Eye (tissue), 1 donor: ENCODE data around the gene SSBP2.
"Not testable (repeated sequence)": the region's sequence is repeated elsewhere in the genome, so short reads cannot be mapped to it uniquely, and the experiment has no call there.

Experiments used
- DNase-seq: peaks from one replicate; pipeline ENCODE4 v3.0.0-alpha.2; 2015

The SSBP2 gene

DNA sequence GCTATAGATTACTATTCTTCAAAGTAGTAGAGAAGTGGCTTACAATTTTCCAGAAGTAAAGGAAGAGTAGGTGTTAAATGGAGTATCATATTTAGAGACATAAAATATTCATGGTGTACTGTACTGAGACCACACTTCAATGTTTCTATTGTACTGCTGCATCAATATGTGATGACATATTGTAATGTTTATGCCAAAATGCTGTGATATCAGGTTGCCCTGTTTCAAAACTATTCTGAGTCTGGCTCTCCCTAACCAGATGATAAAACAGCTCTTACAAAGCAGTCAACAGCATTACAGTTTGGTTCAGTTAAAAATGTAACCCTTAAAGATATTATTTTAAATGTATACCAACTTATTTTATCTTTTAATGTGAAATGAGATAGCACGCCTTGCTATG lies 326.2 kb downstream of the SSBP2 start:
- DNase-seq: no peak

DNA sequence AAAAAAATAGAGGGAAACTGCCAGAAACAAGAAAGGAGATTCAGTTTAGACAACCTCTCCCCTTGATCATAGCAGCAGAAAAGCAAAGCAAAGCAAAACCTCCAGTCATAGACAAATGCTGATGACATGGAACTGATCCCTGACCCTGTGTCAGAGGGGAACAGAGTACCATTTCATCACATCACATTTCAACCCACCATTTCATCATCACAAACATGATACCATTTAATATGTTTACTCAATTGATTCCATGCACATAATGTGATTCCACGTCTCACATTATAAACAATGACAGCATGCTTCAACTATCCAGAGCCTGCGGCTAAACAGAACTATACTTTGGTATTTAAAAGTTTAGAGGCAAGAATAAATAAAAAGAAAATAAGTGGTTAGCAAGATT lies 328.2 kb downstream of the SSBP2 start:
- DNase-seq: peak; percentile 41

DNA sequence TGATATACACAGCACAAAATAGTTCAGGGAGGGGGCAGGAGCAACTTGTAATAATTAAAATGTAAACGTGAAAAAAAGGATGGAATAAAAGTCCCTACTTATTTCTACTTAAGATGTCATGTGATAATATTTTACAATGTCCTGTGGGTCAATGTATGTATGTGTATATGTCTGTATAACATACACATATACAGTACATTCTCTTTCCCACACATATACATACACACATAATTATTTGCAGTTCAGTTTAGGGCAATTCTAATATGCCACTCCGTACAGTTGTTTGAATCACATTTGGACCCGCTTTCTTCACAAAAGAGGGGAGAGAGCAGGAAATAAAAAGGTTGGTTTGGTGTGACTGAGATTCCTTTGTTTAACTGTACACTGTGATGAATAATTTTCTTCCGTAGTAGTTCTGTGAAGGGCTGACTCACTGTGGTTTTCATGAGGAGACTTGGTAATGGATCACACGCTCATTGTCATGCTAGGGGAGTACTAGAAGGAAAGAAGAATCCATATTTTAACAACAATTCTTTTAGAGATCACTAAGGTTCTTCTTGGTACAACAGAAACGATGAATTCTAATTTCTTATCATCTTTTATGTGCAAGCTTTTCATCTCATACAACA lies 330.7 kb downstream of the SSBP2 start:
- DNase-seq: no peak

DNA sequence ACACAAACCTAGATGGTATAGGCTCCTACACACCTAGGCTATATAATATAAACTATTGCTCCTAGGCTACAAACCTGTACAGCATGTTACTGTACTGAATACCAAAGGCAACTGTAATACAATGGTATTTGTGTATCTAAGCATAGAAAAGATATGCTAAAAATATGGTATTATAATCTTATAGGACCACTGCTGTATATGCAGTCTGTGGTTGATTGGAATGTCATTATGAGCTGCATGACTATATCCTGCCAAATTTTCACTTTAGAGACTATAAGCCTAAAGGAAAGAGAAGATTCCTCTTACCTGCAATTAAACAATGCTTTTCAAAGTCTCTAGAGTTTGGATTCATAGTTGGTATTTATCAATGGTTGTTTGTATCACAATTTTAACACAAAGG lies 332.3 kb downstream of the SSBP2 start:
- DNase-seq: no peak

DNA sequence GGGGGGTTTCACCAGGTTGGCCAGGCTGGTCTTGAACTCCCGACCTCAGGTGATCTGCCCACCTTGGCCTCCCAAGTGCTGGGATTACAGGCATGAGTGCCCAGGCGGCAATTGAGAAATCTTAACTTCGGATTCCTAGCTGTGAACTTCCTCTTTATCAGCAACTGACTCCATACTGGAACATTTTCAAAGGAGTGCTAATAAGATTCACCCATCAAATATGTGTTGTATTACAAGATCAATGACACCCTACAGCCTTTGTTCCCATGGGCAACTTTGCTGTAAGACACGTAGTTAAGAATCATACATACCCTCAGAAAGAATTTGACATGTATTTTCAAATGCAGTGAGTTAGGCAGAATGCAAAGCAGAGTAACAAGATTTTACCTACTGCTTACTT lies 333.8 kb downstream of the SSBP2 start:
- DNase-seq: no peak

DNA sequence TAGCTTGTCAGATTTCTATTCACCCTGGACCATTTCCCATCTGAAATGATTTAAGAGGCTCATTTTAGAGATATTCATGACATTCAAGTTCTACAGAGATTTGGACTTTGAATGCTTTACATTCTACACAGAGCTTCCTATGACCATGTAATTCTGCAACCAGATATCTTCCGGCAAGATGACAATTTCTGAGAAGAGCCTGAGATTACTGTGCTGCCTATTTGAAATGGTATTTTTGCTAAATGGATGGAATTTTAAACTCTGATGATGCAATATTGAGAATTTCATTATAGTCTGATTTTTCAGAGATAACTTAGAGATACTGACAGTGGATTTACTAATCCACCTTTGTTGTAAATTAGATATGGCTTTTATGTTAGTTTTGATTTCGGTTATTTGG lies 341.0 kb downstream of the SSBP2 start:
- DNase-seq: no peak

DNA sequence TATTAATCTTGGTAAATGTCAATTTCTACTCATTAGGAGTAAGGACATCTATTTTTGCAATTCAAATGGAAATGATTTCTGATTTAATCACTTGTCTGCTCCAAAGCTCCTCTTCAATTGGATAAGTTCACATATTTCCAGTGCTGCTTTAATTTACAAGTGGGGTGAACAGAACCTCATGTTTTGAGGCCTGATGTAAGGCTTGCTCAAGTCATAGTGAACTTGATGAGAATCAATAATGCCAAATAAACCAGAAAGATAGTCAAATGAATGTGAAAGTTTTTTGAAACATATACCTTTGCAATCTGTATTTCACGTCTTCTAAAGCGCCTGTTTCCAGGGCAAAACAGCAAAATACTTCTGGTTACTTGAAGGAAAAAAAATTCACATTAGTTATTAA lies 341.5 kb downstream of the SSBP2 start:
- no peak for DNase-seq

DNA sequence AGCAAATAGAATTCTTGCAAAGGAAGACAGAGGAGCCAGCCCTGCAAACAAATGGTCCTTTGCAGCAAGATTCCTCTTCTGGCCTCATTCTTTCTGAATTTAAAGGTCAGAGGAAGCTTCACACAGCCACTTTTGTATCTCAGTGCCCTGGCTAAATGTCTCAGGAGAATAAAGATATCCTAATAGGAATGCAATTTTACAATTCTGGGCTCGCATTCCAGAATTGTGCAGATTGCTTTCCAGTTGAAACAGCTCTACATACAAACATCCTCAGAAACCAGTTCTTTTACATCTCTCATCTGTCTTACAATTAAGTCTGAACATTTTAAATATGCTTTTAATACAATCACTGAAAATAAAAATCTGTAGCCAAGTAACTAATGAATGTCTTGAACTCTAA lies 342.4 kb downstream of the SSBP2 start:
- no peak for DNase-seq

DNA sequence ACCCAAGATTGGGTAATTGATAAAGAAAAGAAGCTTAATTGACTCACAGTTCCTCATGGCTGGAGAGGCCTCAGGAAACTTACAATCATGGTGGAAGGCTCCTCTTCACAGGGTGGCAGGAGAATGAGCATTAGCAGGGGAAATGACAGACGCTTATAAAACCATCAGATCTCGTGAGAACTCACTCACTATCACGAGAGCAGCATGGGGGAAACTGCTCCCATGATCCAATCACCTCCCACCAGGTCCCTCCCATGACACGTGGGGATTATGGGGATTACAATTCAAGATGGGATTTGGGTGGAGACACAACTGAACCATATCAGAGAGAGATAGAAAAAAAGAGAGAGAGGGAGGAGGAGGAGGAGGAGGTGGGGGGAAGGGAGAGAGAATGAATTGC lies 343.1 kb downstream of the SSBP2 start:
- not testable (repeated sequence) for DNase-seq

DNA sequence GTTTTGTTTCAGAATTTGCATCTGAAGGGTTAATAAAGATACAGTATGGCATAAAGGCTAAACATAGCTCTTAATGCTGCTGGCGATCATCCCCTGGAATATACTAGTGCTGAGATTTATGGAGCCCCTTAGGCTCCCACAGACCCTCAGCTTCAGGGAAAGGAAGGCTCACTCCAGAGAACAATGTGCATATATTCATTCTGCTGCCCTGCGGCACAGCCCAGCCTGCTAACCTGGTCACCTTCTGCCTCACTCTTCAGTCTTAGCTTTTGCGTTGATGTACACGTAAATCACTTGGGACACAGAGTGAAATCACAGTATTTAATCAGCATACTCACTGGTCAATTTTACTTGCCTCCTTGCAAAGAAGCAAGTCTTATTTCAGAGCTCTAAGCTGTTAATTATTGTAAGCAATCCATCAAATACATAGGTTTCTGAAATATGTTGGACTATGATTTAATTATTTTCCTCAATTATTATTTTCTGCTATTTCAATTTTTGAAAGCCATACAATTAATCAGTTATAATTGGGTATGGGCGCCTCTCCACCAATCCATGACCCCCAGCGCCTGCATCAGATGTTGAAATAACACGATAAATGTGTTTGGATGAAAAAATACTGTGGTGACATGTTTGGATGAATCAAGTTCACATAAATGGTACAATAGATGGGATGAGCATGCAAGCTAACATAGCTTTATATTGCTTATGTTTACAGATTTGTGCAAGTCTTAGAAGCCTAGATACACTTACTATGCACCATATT lies 345.6 kb downstream of the SSBP2 start:
- DNase-seq: no peak

DNA sequence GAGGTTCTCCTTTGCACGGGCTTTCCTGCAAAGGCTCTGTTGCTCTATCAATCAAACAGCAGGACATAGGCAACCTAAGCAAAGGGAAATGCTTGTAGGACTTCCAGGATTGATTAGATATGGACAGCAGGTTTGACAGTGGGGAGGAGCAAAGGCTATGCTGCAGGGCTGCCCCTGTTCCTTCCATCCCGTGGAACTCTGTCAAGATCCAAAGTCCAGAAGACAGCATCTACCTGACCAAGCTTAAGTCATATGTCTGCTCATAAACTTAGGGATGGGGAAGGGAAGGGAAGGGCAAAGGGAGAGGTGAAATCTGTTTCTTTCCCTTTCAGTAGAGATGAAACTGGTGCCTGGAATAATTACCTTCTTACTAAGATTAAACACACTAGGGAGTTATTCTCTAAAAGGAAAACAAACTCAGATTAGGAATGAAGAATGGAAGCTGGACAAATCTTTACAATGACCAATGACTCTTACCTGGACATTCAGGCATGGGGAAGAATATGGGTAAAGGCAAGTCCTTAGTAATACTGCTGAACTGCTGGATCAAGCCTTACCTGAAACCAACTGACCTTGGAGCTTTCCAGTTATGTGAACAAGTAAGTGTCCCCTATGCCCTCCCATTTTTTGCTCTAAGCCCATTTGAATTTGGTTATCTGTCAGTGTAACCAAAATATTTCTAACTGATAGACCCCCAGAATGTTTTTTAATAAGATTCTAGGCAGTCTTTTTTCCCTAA lies 348.5 kb downstream of the SSBP2 start:
- no peak for DNase-seq

DNA sequence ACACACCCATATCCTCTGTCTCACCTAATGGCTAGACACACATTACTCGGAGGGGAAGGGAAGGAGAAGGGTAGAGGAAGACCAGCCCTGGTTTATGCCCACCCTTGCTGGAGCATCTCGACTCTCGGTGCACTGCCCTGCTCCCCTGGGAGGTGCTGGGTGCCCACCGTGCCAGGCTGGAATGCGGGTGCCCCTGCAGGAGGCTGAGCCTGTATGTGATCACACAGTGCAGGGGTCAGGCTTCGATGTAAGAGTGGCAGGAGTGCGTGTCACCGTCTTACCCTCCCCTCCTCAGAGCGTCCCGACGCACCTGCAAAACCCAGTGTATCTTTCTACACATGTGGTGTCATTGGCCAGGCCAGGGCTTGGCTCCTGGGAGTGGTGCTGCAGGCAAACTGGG lies 349.6 kb downstream of the SSBP2 start:
- no peak for DNase-seq

DNA sequence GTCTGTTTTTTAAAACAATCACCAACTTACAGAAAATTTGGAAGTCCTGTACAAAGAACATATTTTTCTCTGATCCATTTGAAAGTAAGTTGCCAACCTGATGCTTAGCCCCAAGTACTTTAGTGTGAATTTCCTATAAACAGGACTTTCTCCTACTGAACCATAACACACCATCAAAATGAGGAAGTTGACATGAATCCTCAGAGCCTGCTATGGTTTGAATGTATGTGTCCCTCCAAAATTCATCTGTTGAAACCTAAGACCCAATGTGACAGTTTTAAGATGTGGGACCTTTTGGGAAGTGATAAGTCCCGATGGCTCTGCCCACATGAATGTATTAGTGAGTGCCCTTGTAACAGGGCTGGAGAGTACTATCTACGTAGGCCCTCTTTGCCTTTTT lies 350.5 kb downstream of the SSBP2 start:
- no peak for DNase-seq

DNA sequence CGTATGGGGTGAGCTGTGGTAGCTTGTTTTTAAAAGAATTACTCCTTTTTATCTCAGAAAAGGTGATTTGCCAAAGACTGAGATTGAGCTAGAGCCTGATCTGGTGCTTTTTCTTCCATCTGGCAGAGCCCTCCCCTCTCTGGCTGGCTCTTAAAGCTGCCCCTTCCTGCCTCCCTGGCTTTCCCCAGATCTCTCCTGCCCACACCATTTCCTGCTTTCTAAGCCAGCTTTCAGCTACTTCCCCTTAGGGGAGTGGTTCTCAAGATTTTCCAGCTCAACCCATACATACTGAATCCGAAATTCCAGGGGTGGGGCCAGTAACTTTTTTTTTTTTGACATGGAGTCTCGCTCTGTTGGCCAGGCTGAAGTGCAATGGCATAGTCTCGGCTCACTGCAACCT lies 352.2 kb downstream of the SSBP2 start:
- no peak for DNase-seq

DNA sequence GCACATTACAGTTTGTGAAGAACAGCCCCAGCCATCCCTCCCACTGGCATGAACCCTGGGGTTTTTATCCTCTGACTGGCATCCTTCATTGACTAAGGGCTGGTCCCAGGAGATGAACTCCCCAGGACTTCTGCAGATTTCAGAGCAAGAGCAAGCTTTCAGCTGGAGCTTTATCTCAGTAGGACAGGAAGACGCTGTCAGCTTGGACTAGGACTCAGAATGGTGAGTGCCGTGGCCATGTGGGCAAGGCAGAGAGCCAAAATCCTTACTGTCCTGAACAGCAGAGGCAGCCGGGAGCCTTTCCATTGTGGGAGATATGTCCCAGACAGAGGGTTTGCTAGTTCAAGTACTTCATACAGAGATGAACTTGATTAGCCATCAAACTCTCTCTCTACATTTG lies 353.7 kb downstream of the SSBP2 start:
- DNase-seq: no peak

DNA sequence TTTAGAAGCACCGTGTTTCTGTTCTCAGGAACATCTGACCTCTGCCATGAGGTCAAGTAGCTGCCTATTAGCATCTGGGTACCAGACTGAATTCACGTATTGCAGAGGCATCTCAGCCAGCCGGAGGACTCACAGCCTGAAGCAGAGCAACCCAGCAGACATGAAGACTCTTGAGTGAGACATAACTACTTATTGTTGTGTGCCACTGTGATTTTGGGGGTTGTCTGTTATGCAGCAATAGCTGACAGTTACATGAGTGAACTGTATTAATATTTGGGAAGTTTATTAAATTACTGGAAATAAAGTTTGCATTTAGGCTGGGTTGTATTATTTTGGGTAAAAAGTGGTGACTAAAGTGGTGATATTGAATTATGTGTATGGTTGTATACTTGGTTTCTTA lies 355.6 kb downstream of the SSBP2 start:
- DNase-seq: no peak

DNA sequence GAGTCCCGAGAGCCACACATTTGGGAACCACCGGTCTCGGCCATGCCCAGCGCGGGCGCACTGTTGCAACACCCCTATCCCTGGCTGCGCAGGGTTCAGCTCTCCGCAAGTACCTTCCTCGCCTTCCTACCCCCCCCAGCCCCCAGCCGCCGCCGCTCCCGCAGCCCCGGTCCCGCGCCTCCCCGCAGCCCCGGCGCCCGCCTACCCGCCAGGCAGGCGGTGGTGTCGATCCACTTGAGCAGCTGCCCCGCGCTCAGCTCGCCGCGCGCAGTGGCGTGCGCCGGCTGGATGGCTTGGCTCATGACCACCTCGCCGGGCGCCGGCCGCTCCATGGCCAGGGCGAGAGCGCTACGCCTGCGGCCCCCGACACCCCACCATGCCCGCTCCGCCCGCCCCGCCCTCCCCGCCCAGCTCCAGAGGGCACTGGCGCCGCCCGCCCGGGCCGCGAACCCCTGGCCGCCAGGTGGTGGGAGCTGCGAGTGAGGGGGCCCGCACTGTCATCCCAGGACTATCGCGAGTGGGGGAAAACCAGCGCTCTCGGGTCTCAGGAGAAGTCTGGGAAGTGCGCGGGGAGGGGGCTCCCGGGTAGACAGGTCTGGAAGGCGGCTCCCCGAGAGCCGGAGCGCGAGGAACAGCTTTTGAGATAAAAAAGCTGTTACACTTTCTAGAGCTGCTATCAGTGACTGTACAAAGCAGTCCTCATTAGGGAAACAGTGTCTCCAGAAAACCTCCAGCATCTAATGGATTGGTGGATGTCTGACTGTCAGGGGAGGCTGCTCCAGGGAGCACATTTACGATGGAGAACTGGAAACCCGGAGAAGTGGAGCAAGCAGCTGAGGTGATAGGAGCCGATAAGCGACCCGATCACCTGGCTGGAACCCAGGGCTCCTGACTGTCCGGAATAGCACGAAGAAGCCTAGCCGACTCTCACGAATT lies 356.8 kb downstream of the SSBP2 start, which contains the start of gene ACOT12:
Gene ACOT12, minus strand, starts transcription at position 352 of the 936 bp plus-strand sequence. Its CDS starts 20 bp downstream, at position 332.
- DNase-seq: peak; percentile 61

DNA sequence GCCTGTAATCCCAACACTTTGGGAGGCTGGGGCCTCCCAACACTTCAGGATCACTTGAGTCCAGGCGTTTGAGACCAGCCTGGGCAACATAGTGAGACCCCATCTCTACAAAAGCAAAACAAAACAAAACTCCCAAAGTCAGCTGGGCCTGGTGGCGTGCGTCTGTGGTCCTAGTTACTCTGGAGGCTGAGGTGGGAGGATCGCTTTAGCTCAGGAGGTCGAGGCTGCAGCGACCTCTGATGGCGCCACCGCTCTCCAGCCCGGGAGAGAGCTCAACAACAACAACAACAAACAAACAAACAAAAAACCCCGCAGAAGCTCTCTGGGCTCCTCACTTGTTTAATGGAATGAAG lies 357.5 kb downstream of the SSBP2 start:
- no peak for DNase-seq

DNA sequence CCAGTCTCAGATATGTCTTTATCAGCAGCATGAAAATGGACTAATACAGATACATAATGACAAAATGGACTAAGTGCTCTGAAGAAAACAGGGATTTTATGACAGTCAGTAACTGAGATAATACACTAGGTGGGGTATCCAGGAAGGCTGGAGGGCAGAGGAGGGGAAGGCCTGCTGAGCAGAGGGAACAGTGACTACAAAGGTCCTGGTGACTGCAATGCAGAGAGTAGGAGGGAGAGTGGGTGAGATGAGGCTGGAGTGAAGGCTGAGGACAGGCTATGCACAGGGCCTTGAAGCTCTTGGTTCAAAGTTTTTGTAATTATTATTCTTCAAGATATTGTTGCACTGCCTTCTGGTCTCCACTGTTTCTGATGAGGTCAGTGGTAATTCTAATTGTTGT lies 361.9 kb downstream of the SSBP2 start:
- no peak for DNase-seq

DNA sequence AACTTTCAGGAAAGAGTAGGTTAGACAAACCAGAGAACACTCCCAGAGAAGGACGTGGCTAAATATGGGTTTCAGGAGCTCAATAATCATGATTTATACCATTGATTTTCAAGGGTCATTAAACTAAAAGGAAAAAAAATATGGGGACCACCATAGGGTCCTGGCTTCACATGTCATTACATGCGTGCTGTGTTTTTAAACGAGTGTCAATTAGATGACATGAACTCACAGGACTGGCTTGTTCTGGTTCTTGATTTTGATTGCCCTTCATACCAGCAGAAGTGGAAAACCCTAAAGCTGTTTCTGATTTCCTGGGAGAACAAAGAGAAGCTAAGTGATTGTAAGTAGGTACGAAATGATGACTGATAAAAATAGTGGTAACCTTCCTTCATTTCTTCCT lies 362.7 kb downstream of the SSBP2 start:
- DNase-seq: no peak

DNA sequence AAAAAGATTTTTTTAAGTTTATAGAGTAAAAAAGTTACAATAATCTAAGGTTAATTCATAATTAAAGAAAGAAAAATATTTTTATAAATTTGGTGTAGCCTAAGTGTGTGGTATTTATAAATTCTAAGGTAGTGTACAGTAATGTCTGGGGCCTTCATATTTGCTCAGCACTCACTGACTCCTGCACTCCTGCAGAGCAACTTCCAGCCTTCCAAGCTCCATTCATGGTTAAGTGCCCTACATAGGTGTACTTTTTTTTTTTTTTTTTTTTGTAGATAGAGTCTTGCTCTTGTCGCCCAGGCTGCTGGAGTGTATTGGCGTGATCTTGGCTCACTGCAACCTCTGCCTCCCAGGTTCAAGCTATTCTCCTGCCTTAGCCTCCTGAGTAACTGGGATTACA lies 367.0 kb downstream of the SSBP2 start:
- DNase-seq: no peak

DNA sequence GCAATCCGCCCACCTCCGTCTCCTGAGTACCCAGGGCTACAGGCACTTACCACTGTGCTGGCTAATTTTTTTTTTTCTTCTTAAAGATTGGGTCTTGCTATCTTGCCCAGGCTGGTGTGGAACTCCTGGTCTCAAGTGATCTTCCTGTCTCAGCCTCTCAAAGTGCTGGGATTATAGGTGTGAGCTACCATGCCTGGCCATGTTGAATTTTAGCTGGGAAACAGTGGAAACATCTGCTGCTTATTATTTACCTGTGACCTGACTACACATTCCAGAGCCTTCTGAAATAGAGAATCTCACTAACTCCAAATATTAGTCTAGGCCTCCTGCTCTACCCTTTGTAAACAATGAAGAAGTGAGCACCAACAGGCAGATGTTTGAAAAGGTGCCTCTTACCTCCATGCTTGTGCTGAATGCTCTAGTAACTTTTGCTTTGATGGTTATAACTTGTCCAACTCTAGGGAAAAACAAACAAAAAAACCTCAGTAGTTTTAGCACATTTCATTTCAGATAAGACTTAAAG lies 379.5 kb downstream of the SSBP2 start:
- no peak for DNase-seq

DNA sequence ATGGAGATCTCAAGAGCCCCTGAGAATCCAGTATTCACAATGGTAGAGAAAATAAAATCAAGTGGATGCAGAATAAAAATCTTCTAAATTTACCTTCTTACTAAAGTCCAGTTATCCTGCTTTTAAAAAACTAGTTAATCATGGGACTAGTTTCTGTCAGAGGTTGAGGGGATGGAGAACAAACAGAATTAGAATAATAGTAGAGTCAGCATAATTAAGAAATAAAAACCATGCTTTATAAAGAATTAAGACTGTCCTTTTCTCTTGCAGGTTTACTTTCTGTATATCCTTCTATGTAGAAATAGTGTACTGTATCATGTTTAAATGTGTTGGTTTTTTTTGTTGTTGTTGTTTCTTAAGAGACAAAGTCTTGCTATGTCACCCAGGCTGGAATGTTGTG lies 380.0 kb downstream of the SSBP2 start:
- DNase-seq: no peak
